ENCODE data around the gene LTB4R.
A peak's percentile ranks its signal among the peaks of the same experiment; 100 is the strongest.

LTB4R gene

GRCh38 chr14:24304019-24304387, 7.3 kb upstream of the LTB4R start:
- no peak for DNase-seq

- no peak for DNase-seq
Measured at GRCh38 chr14:24307156-24307574, 4.1 kb upstream of the LTB4R start.

- DNase-seq = peak; percentile 61 to 63
Measured at GRCh38 chr14:24307575-24308341, 3.5 kb upstream of the LTB4R start, which contains the start of gene CIDEB. Gene CIDEB, minus strand, starts transcription at chr14:24307977. Its CDS starts 119 bp downstream, at chr14:24307858.

- DNase-seq = no peak
Measured at GRCh38 chr14:24308342-24309124, 2.8 kb upstream of the LTB4R start.

GRCh38 chr14:24309538-24310264, 1.6 kb upstream of the LTB4R start, which contains the start of gene LTB4R2:
Gene LTB4R2, plus strand, starts transcription at chr14:24310140. Its CDS starts 525 bp downstream, at chr14:24310665.
- no peak for DNase-seq

GRCh38 chr14:24310265-24310645, 1.0 kb upstream of the LTB4R start:
- no peak for DNase-seq

- no peak for DNase-seq
Measured at GRCh38 chr14:24311837-24312615, 724 bp downstream of the LTB4R start.

GRCh38 chr14:24312736-24313507, 1.6 kb downstream of the LTB4R start:
- DNase-seq = no peak

- DNase-seq = no peak
Measured at GRCh38 chr14:24313913-24314312, 2.6 kb downstream of the LTB4R start.

- no peak for DNase-seq
Measured at GRCh38 chr14:24314377-24315193, 3.3 kb downstream of the LTB4R start.

- no peak for DNase-seq
Measured at GRCh38 chr14:24315243-24315806, 4.0 kb downstream of the LTB4R start.

- DNase-seq = no peak
Measured at GRCh38 chr14:24315807-24316596, 4.7 kb downstream of the LTB4R start.

GRCh38 chr14:24316597-24316950, 5.3 kb downstream of the LTB4R start:
- no peak for DNase-seq

GRCh38 chr14:24317141-24317928, 6.0 kb downstream of the LTB4R start:
- DNase-seq = no peak

GRCh38 chr14:24321212-24321975, 10.1 kb downstream of the LTB4R start:
- DNase-seq = no peak

GRCh38 chr14:24322672-24323071, 11.4 kb downstream of the LTB4R start:
- no peak for DNase-seq

GRCh38 chr14:24323341-24323740, 12.0 kb downstream of the LTB4R start:
- no peak for DNase-seq

- no peak for DNase-seq
Measured at GRCh38 chr14:24324024-24324423, 12.7 kb downstream of the LTB4R start.

Data from stimulated activated CD4-positive, alpha-beta T cell treated with anti-CD3 and anti-CD28 coated beads, Interleukin-2, amount 100 ng/mL, for 48 hours (primary cell).